ENCODE data around the gene MSANTD3. TPM values are rescaled to one million over a fixed set of nuclear protein-coding genes. Genes with fewer than 3 reads are reported as not detected.

Gene MSANTD3
- total and polyA plus RNA-seq, 2 of the 13 experiments (the other 11 are each of a cell fraction or from before 2014, with no cell fraction given), result 10.1 to 19.2 TPM

GRCh38 chr9:100426530-100427365, at the start of gene MSANTD3 (continued):
- TF ChIP-seq ZNF788 (CRISPR knock-in tag; IDR thresholded peaks at IDR 0.05; ENCODE audit: borderline replicate concordance), result no peak
- TF ChIP-seq ZNF292 (CRISPR knock-in tag; IDR thresholded peaks at IDR 0.05; ENCODE audit: borderline replicate concordance, low read depth), result no peak
- TF ChIP-seq ZNF883 (CRISPR knock-in tag; IDR thresholded peaks at IDR 0.05; ENCODE audit: not compliant biosample characterization), result no peak
- no peak for TF ChIP-seq ATF5 (CRISPR knock-in tag; IDR thresholded peaks at IDR 0.05; ENCODE audit: low read depth)
- no peak for TF ChIP-seq ZNF512B (CRISPR knock-in tag; IDR thresholded peaks at IDR 0.05; ENCODE audit: borderline replicate concordance)
- no peak for TF ChIP-seq FLYWCH1 (CRISPR knock-in tag; IDR thresholded peaks at IDR 0.05)
- no peak for TF ChIP-seq BATF2 (CRISPR knock-in tag; IDR thresholded peaks at IDR 0.05)
- TF ChIP-seq TFDP2 (CRISPR knock-in tag; IDR thresholded peaks at IDR 0.05), result 0 out of 2 replicates have a peak, but pooled peaks have one; percentile 14
- no peak for TF ChIP-seq CEBPZ (IDR thresholded peaks at IDR 0.05; ENCODE audit: low read length)
- 0 out of 2 replicates have a peak, but pooled peaks have one; percentile 34 for TF ChIP-seq FOXP4 (CRISPR knock-in tag; IDR thresholded peaks at IDR 0.05)
- no peak for TF ChIP-seq CENPT (CRISPR knock-in tag; IDR thresholded peaks at IDR 0.05; ENCODE audit: low read depth)
- no peak for TF ChIP-seq ARNT2 (CRISPR knock-in tag; IDR thresholded peaks at IDR 0.05; ENCODE audit: low read depth)
- no peak for TF ChIP-seq ZFP1 (CRISPR knock-in tag; IDR thresholded peaks at IDR 0.05)
- TF ChIP-seq GTF2F1 (IDR thresholded peaks at IDR 0.05; ENCODE audit: low read length), result no peak
